ENCODE measurements around the gene SMIM22.

The SMIM22 gene

GRCh38 chr16:4748682-4749411, 46.3 kb upstream of the SMIM22 start:
- H3K9me3 ChIP-seq (ENCODE audit: control insufficient read depth, low read length) = no peaks in the 10 kb centered on the region
- no peaks in the 10 kb centered on the region for H3K27me3 ChIP-seq (ENCODE audit: control insufficient read depth, insufficient read depth, low read length)
- no peaks in the 10 kb centered on the region for H3K4me1 ChIP-seq
- no peak overlapping the region for H3K4me2 ChIP-seq (ENCODE audit: low read length)
- no peak overlapping the region for H3K27ac ChIP-seq
- no peak overlapping the region for H3K9ac ChIP-seq
- no peak overlapping the region for H3K4me3 ChIP-seq (ENCODE audit: low read depth, low read length)
- peaks cover 2% of the 10 kb centered on the region for H3K79me2 ChIP-seq
- no peaks in the 10 kb centered on the region for H3K36me3 ChIP-seq (ENCODE audit: control insufficient read depth, insufficient read depth, low read length)
- TF ChIP-seq CTCF (IDR thresholded peaks at IDR 0.05) = no peak
- H2AFZ ChIP-seq = no peak overlapping the region

- H2AFZ ChIP-seq = no peak overlapping the region
- no peak overlapping the region for H3K4me3 ChIP-seq (ENCODE audit: low read depth, low read length)
- TF ChIP-seq CTCF (IDR thresholded peaks at IDR 0.05) = no peak
- H3K9me3 ChIP-seq (ENCODE audit: control insufficient read depth, low read length) = no peaks in the 10 kb centered on the region
- no peak overlapping the region for H3K27ac ChIP-seq
- H3K79me2 ChIP-seq = peaks cover 3% of the 10 kb centered on the region
- H3K27me3 ChIP-seq (ENCODE audit: control insufficient read depth, insufficient read depth, low read length) = no peaks in the 10 kb centered on the region
- H3K9ac ChIP-seq = no peak overlapping the region
- no peaks in the 10 kb centered on the region for H3K36me3 ChIP-seq (ENCODE audit: control insufficient read depth, insufficient read depth, low read length)
- H3K4me1 ChIP-seq = no peaks in the 10 kb centered on the region
- no peak overlapping the region for H3K4me2 ChIP-seq (ENCODE audit: low read length)
Observed at GRCh38 chr16:4749700-4750257, 45.4 kb upstream of the SMIM22 start.

- Histone ChIP-seq H3K4me3 (ENCODE audit: low read depth, low read length) (no peak overlapping the region), H3K9ac (no peak overlapping the region), H2AFZ (no peak overlapping the region), H3K4me2 (ENCODE audit: low read length) (no peak overlapping the region), H3K9me3 (ENCODE audit: control insufficient read depth, low read length) (no peaks in the 10 kb centered on the region), H3K27me3 (ENCODE audit: control insufficient read depth, insufficient read depth, low read length) (no peaks in the 10 kb centered on the region), H3K79me2 (peaks cover 6% of the 10 kb centered on the region), H3K27ac (no peak overlapping the region), H3K36me3 (ENCODE audit: control insufficient read depth, insufficient read depth, low read length) (no peaks in the 10 kb centered on the region), H3K4me1 (no peaks in the 10 kb centered on the region)
- TF ChIP-seq CTCF (IDR thresholded peaks at IDR 0.05) = no peak
Observed at GRCh38 chr16:4750896-4751295, 44.3 kb upstream of the SMIM22 start.

- Histone ChIP-seq H3K9me3 (ENCODE audit: control insufficient read depth, low read length) (no peaks in the 10 kb centered on the region), H3K79me2 (peaks cover 6% of the 10 kb centered on the region), H3K27ac (no peak overlapping the region), H3K27me3 (ENCODE audit: control insufficient read depth, insufficient read depth, low read length) (no peaks in the 10 kb centered on the region), H3K9ac (no peak overlapping the region), H2AFZ (no peak overlapping the region), H3K36me3 (ENCODE audit: control insufficient read depth, insufficient read depth, low read length) (no peaks in the 10 kb centered on the region), H3K4me1 (no peaks in the 10 kb centered on the region), H3K4me2 (ENCODE audit: low read length) (no peak overlapping the region), H3K4me3 (ENCODE audit: low read depth, low read length) (no peak overlapping the region)
- TF ChIP-seq CTCF (IDR thresholded peaks at IDR 0.05) = no peak
Observed at GRCh38 chr16:4752351-4753100, 42.6 kb upstream of the SMIM22 start.
